HG03025 (cell line): ENCODE results near the gene EIF5.

ENCODE experiments used
- ATAC-seq: cut with Tn5 transposase; IDR thresholded peaks from one replicate; pipeline ENCODE4 v1.9.1; 2021; ENCODE audit warnings: mild to moderate bottlenecking, moderate library complexity; ENCODE audit not compliant: unreplicated experiment, low FRiP score

Gene EIF5

GRCh38 chr14:103360548-103360947 lies 26.5 kb downstream of the EIF5 start:
- ATAC-seq = no peak

- no peak for ATAC-seq
Observed at GRCh38 chr14:103361867-103362266, 27.8 kb downstream of the EIF5 start.

GRCh38 chr14:103362780-103363179 lies 28.7 kb downstream of the EIF5 start:
- ATAC-seq = no peak

GRCh38 chr14:103366741-103367140 lies 32.7 kb downstream of the EIF5 start:
- ATAC-seq = no peak

GRCh38 chr14:103367995-103368394 lies 34.0 kb downstream of the EIF5 start:
- ATAC-seq = no peak

GRCh38 chr14:103370087-103370486 lies 36.0 kb downstream of the EIF5 start:
- ATAC-seq = no peak

- no peak for ATAC-seq
Observed at GRCh38 chr14:103372017-103372416, 38.0 kb downstream of the EIF5 start.

- no peak for ATAC-seq
Observed at GRCh38 chr14:103372552-103373304, 38.7 kb downstream of the EIF5 start.

GRCh38 chr14:103374121-103374520 lies 40.1 kb downstream of the EIF5 start:
- ATAC-seq = no peak

GRCh38 chr14:103377522-103378037 lies 43.5 kb downstream of the EIF5 start:
- no peak for ATAC-seq

GRCh38 chr14:103378038-103378854 lies 44.2 kb downstream of the EIF5 start:
- no peak for ATAC-seq

GRCh38 chr14:103380719-103381377 lies 46.8 kb downstream of the EIF5 start:
- no peak for ATAC-seq

GRCh38 chr14:103382376-103382775 lies 48.3 kb downstream of the EIF5 start:
- ATAC-seq = no peak

GRCh38 chr14:103384450-103385151 lies 50.6 kb downstream of the EIF5 start:
- peak; percentile 15 for ATAC-seq

- peak; percentile 84 for ATAC-seq
Observed at GRCh38 chr14:103385152-103385928, 51.3 kb downstream of the EIF5 start, which contains the start of gene MARK3. MARK3 (plus strand) TSS chr14:103385415; CDS start chr14:103386030, 615 bp downstream.

- ATAC-seq = peak; percentile 8
Observed at GRCh38 chr14:103385929-103386712, 52.1 kb downstream of the EIF5 start.

GRCh38 chr14:103386713-103387329 lies 52.8 kb downstream of the EIF5 start:
- no peak for ATAC-seq

- ATAC-seq = no peak
Observed at GRCh38 chr14:103388664-103389063, 54.6 kb downstream of the EIF5 start.
